K562 (cell line): ENCODE data around the gene MYL11. TPM values are rescaled to one million over a fixed set of nuclear protein-coding genes. Genes with fewer than 3 reads are reported as not detected.
A peak's percentile ranks its signal among the peaks of the same experiment; 100 is the strongest.

Experiments used
- JUND ChIP-seq, 2 experiments: IDR thresholded peaks; 2 replicates in 1 of 2; 3 replicates in 1 of 2; pipeline ENCODE4 v1.6.1; 2011; ENCODE audit warnings: borderline replicate concordance in 2 of 2, low read depth in 2 of 2, low read length in 2 of 2, improper control_type of control experiment in 1 of 2, missing biosample characterization in 1 of 2, missing genetic modification characterization in 1 of 2, missing genetic modification reagents in 1 of 2
- KLF16 ChIP-seq: IDR thresholded peaks from 2 replicates; pipeline ENCODE4 v1.6.1; 2016; ENCODE audit warnings: antibody characterized with exemption
- NCOR1 ChIP-seq: fragments of 450-650 bp; IDR thresholded peaks from 2 replicates; pipeline ENCODE4 v1.6.1; 2016; ENCODE audit warnings: mild to moderate bottlenecking, moderate library complexity
- STAT5A ChIP-seq: IDR thresholded peaks from 2 replicates; pipeline ENCODE4 v1.6.1; 2012; ENCODE audit warnings: low read length, inconsistent platforms, borderline replicate concordance
- TEAD4 ChIP-seq, 2 experiments: sonication (generic) in 1 of 2; formaldehyde crosslinking in 1 of 2; IDR thresholded peaks; 2 replicates each; pipeline versions ENCODE4 v1.6.1 to v1.8.0; 2012 to 2022; ENCODE audit warnings: borderline replicate concordance in 1 of 2, inconsistent platforms in 1 of 2, low read length in 1 of 2, mild to moderate bottlenecking in 1 of 2, missing genetic modification reagents in 1 of 2
- YY1 ChIP-seq, 3 experiments: IDR thresholded peaks; 2 replicates each; pipeline ENCODE4 v1.6.1; 2011; ENCODE audit warnings: low read length in 2 of 3, mild to moderate bottlenecking in 2 of 3, moderate library complexity in 2 of 3, borderline replicate concordance in 1 of 3, control low read depth in 1 of 3, low read depth in 1 of 3; ENCODE audit not compliant: insufficient read depth in 3 of 3, insufficient replicate concordance in 2 of 3, control insufficient read depth in 1 of 3, insufficient read length in 1 of 3; ENCODE audit errors: extremely low read depth in 1 of 3
- ZFX ChIP-seq: sonication (generic); formaldehyde crosslinking; IDR thresholded peaks from 2 replicates; pipeline ENCODE4 v1.8.0; 2022; ENCODE audit warnings: mild to moderate bottlenecking, missing genetic modification reagents, moderate library complexity
- ZNF431 ChIP-seq: sonication (generic); formaldehyde crosslinking; IDR thresholded peaks from 2 replicates; pipeline ENCODE4 v1.8.0; 2022; ENCODE audit warnings: mild to moderate bottlenecking, missing genetic modification reagents
- polyA plus RNA-seq, 8 experiments: library from polyadenylated mRNA; depleted of rRNA in 4 of 8; stranded (reverse) in 5 of 8; unstranded in 3 of 8; fragments of >200 nt; fragmentation: Nextera tagmentation in 2 of 8; fragmentation: Illumina TruSeq in 1 of 8; extraction: Ambion mirVana in 2 of 8; extraction: Trizol in 1 of 8; gene quantifications; 2 replicates each; pipeline versions ENCODE4 v1.2.1 to v1.2.3, GENCODE V29; 2011 to 2014; ENCODE audit warnings: inconsistent platforms in 1 of 8, missing spikeins in 1 of 8
- total RNA-seq, 7 experiments: library from RNA; depleted of rRNA in 6 of 7; stranded (reverse); fragments of >200 nt in 6 of 7; fragmentation: Illumina TruSeq in 2 of 7; extraction: Trizol in 2 of 7; gene quantifications; 2 replicates each; pipeline versions ENCODE4 v1.2.1 to v1.2.3, GENCODE V29; 2011 to 2021; ENCODE audit warnings: low replicate concordance in 1 of 7
- TF ChIP-seq, protein P1 (sequence below): fragments of 450-650 bp; formaldehyde crosslinking; IDR thresholded peaks from 2 replicates; pipeline ENCODE4 v1.4.0; 2020; ENCODE audit warnings: mild to moderate bottlenecking, moderate library complexity
- TF ChIP-seq, protein P2 (sequence below), 2 experiments: fragments of 450-650 bp; conservative IDR thresholded peaks; 2 replicates each; pipeline ENCODE4 v1.6.1; 2017; ENCODE audit warnings: mild to moderate bottlenecking in 2 of 2, moderate library complexity in 2 of 2
- TF ChIP-seq, protein P3 (sequence below): sonication (generic); formaldehyde crosslinking; IDR thresholded peaks from 2 replicates; pipeline ENCODE4 v1.8.0; 2023; ENCODE audit warnings: mild to moderate bottlenecking, missing genetic modification reagents
- TF ChIP-seq, protein P4 (sequence below): sonication (generic); formaldehyde crosslinking; IDR thresholded peaks from 2 replicates; pipeline ENCODE4 v1.8.0; 2022; ENCODE audit warnings: mild to moderate bottlenecking, missing genetic modification reagents

The MYL11 gene
- total and polyA plus RNA-seq, 9 of the 15 experiments (the other 6 are each of a cell fraction or from before 2014, with no cell fraction given) = 0.31 to 1.5 (median 0.73) TPM; not detected in 4

DNA sequence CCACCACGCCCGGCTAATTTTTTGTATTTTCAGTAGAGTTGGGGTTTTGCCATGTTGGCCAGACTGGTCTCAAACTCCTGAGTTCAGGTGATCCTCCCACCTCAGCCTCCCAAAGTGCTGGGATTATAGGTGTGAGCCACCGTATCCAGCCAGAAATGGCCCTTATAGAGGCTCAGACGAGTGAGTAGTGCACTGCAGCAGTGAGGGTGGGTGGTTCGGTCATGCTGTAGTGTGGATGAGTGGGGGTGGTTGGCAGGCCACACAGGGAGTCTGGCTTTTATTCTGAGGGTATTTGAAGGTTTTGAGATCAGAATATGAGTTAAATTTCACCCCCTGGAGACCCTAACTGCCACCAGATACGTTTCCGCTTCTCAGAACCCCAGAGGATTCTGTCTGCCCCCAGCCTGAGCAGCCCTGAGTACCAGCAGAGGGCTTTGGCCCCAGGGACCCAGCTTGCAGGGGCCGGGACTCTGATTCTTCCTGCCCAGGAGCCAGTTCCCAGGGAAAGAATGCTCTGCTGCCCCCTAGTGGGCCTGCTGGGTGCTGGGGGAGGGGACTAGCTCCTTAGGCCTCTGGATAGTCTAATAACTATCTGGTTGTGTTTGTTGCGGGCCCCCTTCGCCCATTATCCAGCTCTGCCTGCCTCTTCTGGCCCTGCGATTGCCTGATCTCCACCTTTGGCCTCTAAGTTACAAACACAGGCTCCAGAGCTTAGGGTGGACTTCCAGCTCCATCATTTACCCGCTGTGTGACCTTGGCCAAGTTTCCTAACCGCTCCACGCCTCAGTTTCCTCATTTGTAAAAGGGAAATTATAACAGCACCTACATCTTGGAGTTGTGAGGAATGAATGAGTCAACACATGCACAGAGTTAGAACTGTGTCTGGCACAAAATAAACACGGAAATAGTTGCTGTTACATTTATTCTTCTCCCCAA is 34.8 kb downstream of the MYL11 start (continued):
- TF ChIP-seq, protein P1, sequence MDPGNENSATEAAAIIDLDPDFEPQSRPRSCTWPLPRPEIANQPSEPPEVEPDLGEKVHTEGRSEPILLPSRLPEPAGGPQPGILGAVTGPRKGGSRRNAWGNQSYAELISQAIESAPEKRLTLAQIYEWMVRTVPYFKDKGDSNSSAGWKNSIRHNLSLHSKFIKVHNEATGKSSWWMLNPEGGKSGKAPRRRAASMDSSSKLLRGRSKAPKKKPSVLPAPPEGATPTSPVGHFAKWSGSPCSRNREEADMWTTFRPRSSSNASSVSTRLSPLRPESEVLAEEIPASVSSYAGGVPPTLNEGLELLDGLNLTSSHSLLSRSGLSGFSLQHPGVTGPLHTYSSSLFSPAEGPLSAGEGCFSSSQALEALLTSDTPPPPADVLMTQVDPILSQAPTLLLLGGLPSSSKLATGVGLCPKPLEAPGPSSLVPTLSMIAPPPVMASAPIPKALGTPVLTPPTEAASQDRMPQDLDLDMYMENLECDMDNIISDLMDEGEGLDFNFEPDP (CRISPR knock-in tag) = no peak
- TF ChIP-seq TEAD4 (IDR thresholded peaks at IDR 0.05; ENCODE audit: low read length) = 0 out of 2 replicates have a peak, but pooled peaks have one; percentile 13
- no peak for TF ChIP-seq TEAD4 (CRISPR knock-in tag; IDR thresholded peaks at IDR 0.05; ENCODE audit: borderline replicate concordance)
- no peak for TF ChIP-seq STAT5A
- peak in 2 of 3 experiments; percentile 39 to 40 for TF ChIP-seq YY1 (IDR thresholded peaks at IDR 0.05; ENCODE audit: borderline replicate concordance in 1 of 3, control insufficient read depth in 1 of 3, extremely low read depth in 1 of 3, insufficient read depth in 3 of 3, insufficient read length in 1 of 3, insufficient replicate concordance in 2 of 3, low read depth in 1 of 3, low read length in 2 of 3)
- TF ChIP-seq KLF16 = peak; percentile 57; the same call in 1 of the 2 replicates
- TF ChIP-seq ZNF431 (CRISPR knock-in tag) = no peak
- TF ChIP-seq, protein P2, sequence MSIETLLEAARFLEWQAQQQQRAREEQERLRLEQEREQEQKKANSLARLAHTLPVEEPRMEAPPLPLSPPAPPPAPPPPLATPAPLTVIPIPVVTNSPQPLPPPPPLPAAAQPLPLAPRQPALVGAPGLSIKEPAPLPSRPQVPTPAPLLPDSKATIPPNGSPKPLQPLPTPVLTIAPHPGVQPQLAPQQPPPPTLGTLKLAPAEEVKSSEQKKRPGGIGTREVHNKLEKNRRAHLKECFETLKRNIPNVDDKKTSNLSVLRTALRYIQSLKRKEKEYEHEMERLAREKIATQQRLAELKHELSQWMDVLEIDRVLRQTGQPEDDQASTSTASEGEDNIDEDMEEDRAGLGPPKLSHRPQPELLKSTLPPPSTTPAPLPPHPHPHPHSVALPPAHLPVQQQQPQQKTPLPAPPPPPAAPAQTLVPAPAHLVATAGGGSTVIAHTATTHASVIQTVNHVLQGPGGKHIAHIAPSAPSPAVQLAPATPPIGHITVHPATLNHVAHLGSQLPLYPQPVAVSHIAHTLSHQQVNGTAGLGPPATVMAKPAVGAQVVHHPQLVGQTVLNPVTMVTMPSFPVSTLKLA (conservative IDR thresholded peaks at IDR 0.05) = 0 out of 4 replicates have a peak, but pooled peaks of 1 of the 2 experiments have one; percentile 31
- TF ChIP-seq, protein P3, sequence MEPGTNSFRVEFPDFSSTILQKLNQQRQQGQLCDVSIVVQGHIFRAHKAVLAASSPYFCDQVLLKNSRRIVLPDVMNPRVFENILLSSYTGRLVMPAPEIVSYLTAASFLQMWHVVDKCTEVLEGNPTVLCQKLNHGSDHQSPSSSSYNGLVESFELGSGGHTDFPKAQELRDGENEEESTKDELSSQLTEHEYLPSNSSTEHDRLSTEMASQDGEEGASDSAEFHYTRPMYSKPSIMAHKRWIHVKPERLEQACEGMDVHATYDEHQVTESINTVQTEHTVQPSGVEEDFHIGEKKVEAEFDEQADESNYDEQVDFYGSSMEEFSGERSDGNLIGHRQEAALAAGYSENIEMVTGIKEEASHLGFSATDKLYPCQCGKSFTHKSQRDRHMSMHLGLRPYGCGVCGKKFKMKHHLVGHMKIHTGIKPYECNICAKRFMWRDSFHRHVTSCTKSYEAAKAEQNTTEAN (CRISPR knock-in tag) = 0 out of 2 replicates have a peak, but pooled peaks have one; percentile 56
- TF ChIP-seq, protein P4, sequence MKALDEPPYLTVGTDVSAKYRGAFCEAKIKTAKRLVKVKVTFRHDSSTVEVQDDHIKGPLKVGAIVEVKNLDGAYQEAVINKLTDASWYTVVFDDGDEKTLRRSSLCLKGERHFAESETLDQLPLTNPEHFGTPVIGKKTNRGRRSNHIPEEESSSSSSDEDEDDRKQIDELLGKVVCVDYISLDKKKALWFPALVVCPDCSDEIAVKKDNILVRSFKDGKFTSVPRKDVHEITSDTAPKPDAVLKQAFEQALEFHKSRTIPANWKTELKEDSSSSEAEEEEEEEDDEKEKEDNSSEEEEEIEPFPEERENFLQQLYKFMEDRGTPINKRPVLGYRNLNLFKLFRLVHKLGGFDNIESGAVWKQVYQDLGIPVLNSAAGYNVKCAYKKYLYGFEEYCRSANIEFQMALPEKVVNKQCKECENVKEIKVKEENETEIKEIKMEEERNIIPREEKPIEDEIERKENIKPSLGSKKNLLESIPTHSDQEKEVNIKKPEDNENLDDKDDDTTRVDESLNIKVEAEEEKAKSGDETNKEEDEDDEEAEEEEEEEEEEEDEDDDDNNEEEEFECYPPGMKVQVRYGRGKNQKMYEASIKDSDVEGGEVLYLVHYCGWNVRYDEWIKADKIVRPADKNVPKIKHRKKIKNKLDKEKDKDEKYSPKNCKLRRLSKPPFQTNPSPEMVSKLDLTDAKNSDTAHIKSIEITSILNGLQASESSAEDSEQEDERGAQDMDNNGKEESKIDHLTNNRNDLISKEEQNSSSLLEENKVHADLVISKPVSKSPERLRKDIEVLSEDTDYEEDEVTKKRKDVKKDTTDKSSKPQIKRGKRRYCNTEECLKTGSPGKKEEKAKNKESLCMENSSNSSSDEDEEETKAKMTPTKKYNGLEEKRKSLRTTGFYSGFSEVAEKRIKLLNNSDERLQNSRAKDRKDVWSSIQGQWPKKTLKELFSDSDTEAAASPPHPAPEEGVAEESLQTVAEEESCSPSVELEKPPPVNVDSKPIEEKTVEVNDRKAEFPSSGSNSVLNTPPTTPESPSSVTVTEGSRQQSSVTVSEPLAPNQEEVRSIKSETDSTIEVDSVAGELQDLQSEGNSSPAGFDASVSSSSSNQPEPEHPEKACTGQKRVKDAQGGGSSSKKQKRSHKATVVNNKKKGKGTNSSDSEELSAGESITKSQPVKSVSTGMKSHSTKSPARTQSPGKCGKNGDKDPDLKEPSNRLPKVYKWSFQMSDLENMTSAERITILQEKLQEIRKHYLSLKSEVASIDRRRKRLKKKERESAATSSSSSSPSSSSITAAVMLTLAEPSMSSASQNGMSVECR (CRISPR knock-in tag) = 0 out of 2 replicates have a peak, but pooled peaks have one; percentile 45
- peak; percentile 59 for TF ChIP-seq JUND (IDR thresholded peaks at IDR 0.05; ENCODE audit: borderline replicate concordance, low read depth, low read length)
- TF ChIP-seq JUND (tag; IDR thresholded peaks at IDR 0.05; ENCODE audit: borderline replicate concordance, low read depth, low read length) = no peak; the same call in 2 of the 3 replicates
- peak; percentile 64 for TF ChIP-seq ZFX (CRISPR knock-in tag)
- TF ChIP-seq NCOR1 = peak; percentile 32; the same call in 1 of the 2 replicates
